ENCODE results near the gene STX18.
"Not testable (repeated sequence)": the region's sequence is repeated elsewhere in the genome, so short reads cannot be mapped to it uniquely, and the experiment has no call there.

STX18 gene

GRCh38 chr4:4572821-4573220 lies 31.0 kb upstream of the STX18 start:
- no peak overlapping the region for H3K4me3 ChIP-seq (replicated peaks; ENCODE audit: low read depth, low read length)
- TF ChIP-seq CTCF (IDR thresholded peaks at IDR 0.05; ENCODE audit: low read depth, low read length, missing control alignments), result no peak
- DNase-seq (ENCODE audit: extremely low read depth, low read depth), result no peak

- H3K4me3 ChIP-seq (replicated peaks; ENCODE audit: low read depth, low read length); DNase-seq (ENCODE audit: extremely low read depth, low read depth): not testable (repeated sequence)
Observed at GRCh38 chr4:4569861-4570260, 28.0 kb upstream of the STX18 start.

GRCh38 chr4:4568806-4569427 lies 27.1 kb upstream of the STX18 start:
- TF ChIP-seq CTCF (IDR thresholded peaks at IDR 0.05; ENCODE audit: low read depth, low read length, missing control alignments), result no peak
- no peak overlapping the region for H3K4me3 ChIP-seq (replicated peaks; ENCODE audit: low read depth, low read length)
- DNase-seq (ENCODE audit: extremely low read depth, low read depth), result no peak

GRCh38 chr4:4566359-4566758 lies 24.5 kb upstream of the STX18 start:
- DNase-seq (ENCODE audit: extremely low read depth, low read depth); H3K4me3 ChIP-seq (replicated peaks; ENCODE audit: low read depth, low read length): not testable (repeated sequence)

- no peak overlapping the region for H3K4me3 ChIP-seq (replicated peaks; ENCODE audit: low read depth, low read length)
- TF ChIP-seq CTCF (IDR thresholded peaks at IDR 0.05; ENCODE audit: low read depth, low read length, missing control alignments), result no peak
- no peak for DNase-seq (ENCODE audit: extremely low read depth, low read depth)
Observed at GRCh38 chr4:4564522-4564921, 22.7 kb upstream of the STX18 start.

- no peak for DNase-seq (ENCODE audit: extremely low read depth, low read depth)
- no peak overlapping the region for H3K4me3 ChIP-seq (replicated peaks; ENCODE audit: low read depth, low read length)
- no peak for TF ChIP-seq CTCF (IDR thresholded peaks at IDR 0.05; ENCODE audit: low read depth, low read length, missing control alignments)
Observed at GRCh38 chr4:4560642-4561041, 18.8 kb upstream of the STX18 start.

GRCh38 chr4:4560136-4560535 lies 18.3 kb upstream of the STX18 start:
- no peak for TF ChIP-seq CTCF (IDR thresholded peaks at IDR 0.05; ENCODE audit: low read depth, low read length, missing control alignments)
- DNase-seq (ENCODE audit: extremely low read depth, low read depth), result no peak
- no peak overlapping the region for H3K4me3 ChIP-seq (replicated peaks; ENCODE audit: low read depth, low read length)

GRCh38 chr4:4559596-4559995 lies 17.7 kb upstream of the STX18 start:
- no peak overlapping the region for H3K4me3 ChIP-seq (replicated peaks; ENCODE audit: low read depth, low read length)
- TF ChIP-seq CTCF (IDR thresholded peaks at IDR 0.05; ENCODE audit: low read depth, low read length, missing control alignments), result no peak
- DNase-seq (ENCODE audit: extremely low read depth, low read depth), result no peak

All from HFF-Myc (cell line).